ENCODE data around the gene CYBA. TPM values are rescaled to one million over a fixed set of nuclear protein-coding genes. Genes with fewer than 3 reads are reported as not detected.

CYBA gene
- total and polyA plus RNA-seq, 10 of the 15 experiments (the other 5 are each of a cell fraction or from before 2014, with no cell fraction given) = 0.55 to 598 (median 258) TPM

GRCh38 chr16:88653596-88654362 lies 2.9 kb upstream of the CYBA start:
- intact Hi-C loops (cut with micrococcal nuclease; ENCODE audit: unreplicated experiment) = loop anchor here (5.0 kb wide), 1 partner anchor 159 kb away; the partner anchor contains the start of gene APRT
- H3K9ac ChIP-seq (ENCODE audit: control insufficient read depth, insufficient read depth, low read length) = no peak overlapping the region
- in situ Hi-C loops (cut with MboI) = no loop called here

DNA sequence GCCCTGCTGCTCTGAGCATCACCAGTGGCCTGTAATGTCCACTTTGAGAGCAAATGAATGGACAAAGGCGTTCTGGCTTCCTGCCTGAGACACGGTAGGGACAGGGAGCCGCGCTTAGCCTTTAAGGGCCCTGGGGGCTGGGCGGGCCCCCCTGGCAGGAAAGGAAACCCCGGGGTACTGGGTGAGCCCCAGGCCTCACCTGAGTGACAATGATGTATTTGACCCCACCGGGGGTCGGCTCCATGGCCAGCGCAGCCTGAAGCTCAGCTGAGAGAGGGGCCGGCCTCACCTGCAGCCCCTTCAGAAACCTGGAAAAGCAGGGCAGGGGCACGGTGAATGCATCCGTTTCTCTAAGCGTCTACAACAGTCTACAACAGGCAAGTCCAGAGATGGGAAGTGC lies 2.2 kb upstream of the CYBA start:
- TF ChIP-seq POLR2AphosphoS5 (IDR thresholded peaks at IDR 0.05; ENCODE audit: low read length) (no peak; the same call in 1 of the 2 replicates), MTA2 (IDR thresholded peaks at IDR 0.05; ENCODE audit: low read depth) (no peak), POLR2A (IDR thresholded peaks at IDR 0.05; ENCODE audit: low read depth, low read length) (no peak), NFYA (IDR thresholded peaks at IDR 0.05; ENCODE audit: borderline replicate concordance, low read depth, low read length) (no peak), USF2 (IDR thresholded peaks at IDR 0.05; ENCODE audit: borderline replicate concordance, low read depth, low read length) (no peak)
- intact Hi-C loops (cut with micrococcal nuclease; ENCODE audit: unreplicated experiment) (loop anchor here (5.0 kb wide), 1 partner anchor 159 kb away; the partner anchor contains the start of gene APRT), in situ Hi-C loops (cut with MboI) (no loop called here)
- H2AFZ ChIP-seq (ENCODE audit: control insufficient read depth, low read depth, low read length) = no peak overlapping the region
- no TSS peak for BruUV-seq (replicated peaks)
- DNase-seq (ENCODE audit: low read depth, low spot score) (no peak), ATAC-seq (no peak), FAIRE-seq (no peak)
- no peak overlapping the region for H3K4me3 ChIP-seq
- no peak overlapping the region for H3K4me2 ChIP-seq (ENCODE audit: control insufficient read depth, insufficient read depth)
- peaks cover 6 to 16% of the 10 kb centered on the region in 2 experiments for H3K36me3 ChIP-seq (ENCODE audit: control insufficient read depth in 2 of 2, insufficient read depth in 2 of 2, low read length in 1 of 2)
- no peaks in the 10 kb centered on the region for H3K9me3 ChIP-seq (replicated peaks; ENCODE audit: control insufficient read depth, insufficient read depth, low read length)
- ChIA-PET SMC1A (ENCODE audit: uncharacterized antibody, unreplicated experiment) (no interaction called here), CTCF (no interaction called here), POLR2A (interaction anchor here (0.7 to 1.3 kb wide), 2 partner anchors 10 to 20 kb away, joined by 3 read pairs; partner anchors contain the start of gene MVD), RAD21 (ENCODE audit: unreplicated experiment) (no interaction called here)
- H4K20me1 ChIP-seq (ENCODE audit: control insufficient read depth, insufficient read depth) = no peaks in the 10 kb centered on the region; the same call in 1 of the 2 replicates
- peaks cover 18% of the 10 kb centered on the region for H3K4me1 ChIP-seq (ENCODE audit: control insufficient read depth, insufficient read depth, low read length)
- H3K9ac ChIP-seq (ENCODE audit: control insufficient read depth, insufficient read depth, low read length) = no peak overlapping the region
- H3K27me3 ChIP-seq (replicated peaks in 1 of 2; ENCODE audit: control insufficient read depth in 2 of 2, insufficient read depth in 2 of 2, low read length in 1 of 2) = no peaks in the 10 kb centered on the region
- WGBS (ENCODE audit: insufficient coverage, insufficient replicate concordance, low lambda C conversion rate, missing lambda C conversion rate) = 97% methylated on average over 13 of the region's 13 CpGs
- H3K79me2 ChIP-seq (ENCODE audit: control insufficient read depth, insufficient read depth, low read length) = peaks cover 29% of the 10 kb centered on the region
- no peak overlapping the region for H3K27ac ChIP-seq (ENCODE audit: control insufficient read depth, insufficient read depth)

More at GRCh38 chr16:88653596-88654362, 2.9 kb upstream of the CYBA start:
- ChIA-PET RAD21 (ENCODE audit: unreplicated experiment) (no interaction called here), SMC1A (ENCODE audit: uncharacterized antibody, unreplicated experiment) (no interaction called here), POLR2A (interaction anchor here (0.7 kb wide), 1 partner anchor 9 kb away, joined by 3 read pairs; the partner anchor contains the start of gene MVD), CTCF (no interaction called here)
- ATAC-seq (no peak), DNase-seq (ENCODE audit: low read depth, low spot score) (no peak), FAIRE-seq (no peak)
- Histone ChIP-seq H4K20me1 (ENCODE audit: control insufficient read depth, insufficient read depth) (no peaks in the 10 kb centered on the region; the same call in 1 of the 2 replicates), H3K4me1 (ENCODE audit: control insufficient read depth, insufficient read depth, low read length) (peaks cover 16% of the 10 kb centered on the region), H3K36me3 (ENCODE audit: control insufficient read depth in 2 of 2, insufficient read depth in 2 of 2, low read length in 1 of 2) (peaks cover 6 to 19% of the 10 kb centered on the region in 2 experiments), H3K27me3 (replicated peaks in 1 of 2; ENCODE audit: control insufficient read depth in 2 of 2, insufficient read depth in 2 of 2, low read length in 1 of 2) (no peaks in the 10 kb centered on the region), H3K27ac (ENCODE audit: control insufficient read depth, insufficient read depth) (no peak overlapping the region), H3K4me2 (ENCODE audit: control insufficient read depth, insufficient read depth) (no peak overlapping the region), H3K4me3 (no peak overlapping the region), H2AFZ (ENCODE audit: control insufficient read depth, low read depth, low read length) (no peak overlapping the region), H3K79me2 (ENCODE audit: control insufficient read depth, insufficient read depth, low read length) (peaks cover 27% of the 10 kb centered on the region), H3K9me3 (replicated peaks; ENCODE audit: control insufficient read depth, insufficient read depth, low read length) (no peaks in the 10 kb centered on the region)
- TF ChIP-seq, protein P1, sequence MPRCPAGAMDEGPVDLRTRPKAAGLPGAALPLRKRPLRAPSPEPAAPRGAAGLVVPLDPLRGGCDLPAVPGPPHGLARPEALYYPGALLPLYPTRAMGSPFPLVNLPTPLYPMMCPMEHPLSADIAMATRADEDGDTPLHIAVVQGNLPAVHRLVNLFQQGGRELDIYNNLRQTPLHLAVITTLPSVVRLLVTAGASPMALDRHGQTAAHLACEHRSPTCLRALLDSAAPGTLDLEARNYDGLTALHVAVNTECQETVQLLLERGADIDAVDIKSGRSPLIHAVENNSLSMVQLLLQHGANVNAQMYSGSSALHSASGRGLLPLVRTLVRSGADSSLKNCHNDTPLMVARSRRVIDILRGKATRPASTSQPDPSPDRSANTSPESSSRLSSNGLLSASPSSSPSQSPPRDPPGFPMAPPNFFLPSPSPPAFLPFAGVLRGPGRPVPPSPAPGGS (IDR thresholded peaks at IDR 0.05; ENCODE audit: borderline replicate concordance, insufficient read depth, low read depth, low read length, poor library complexity, severe bottlenecking) = no peak
- WGBS (ENCODE audit: insufficient coverage, insufficient replicate concordance, low lambda C conversion rate, missing lambda C conversion rate) = 90% methylated on average over 32 of the region's 32 CpGs
- BruUV-seq (replicated peaks) = no TSS peak

All from GM12878 (cell line).